Esophagus muscularis mucosa (tissue), 4 donors: ENCODE measurements around the gene HADHA.

Experiments used
- CTCF ChIP-seq, 3 experiments: fragments of 200-600 bp in 2 of 3; fragments of 450-650 bp in 1 of 3; sonication (generic) in 2 of 3; IDR thresholded peaks; one replicate each; pipeline ENCODE4 v1.5.1; 2017 to 2019; ENCODE audit warnings: antibody characterized with exemption in 3 of 3, mild to moderate bottlenecking in 2 of 3, moderate library complexity in 1 of 3
- EP300 ChIP-seq: sonication (generic); formaldehyde crosslinking; IDR thresholded peaks from one replicate; pipeline ENCODE4 v1.6.1; 2017; ENCODE audit warnings: antibody characterized with exemption
- POLR2A ChIP-seq: fragments of 450-650 bp; IDR thresholded peaks from one replicate; pipeline ENCODE4 v1.6.1; 2017; ENCODE audit warnings: antibody characterized with exemption, moderate library complexity, mild to moderate bottlenecking, low read depth

- no peak for TF ChIP-seq POLR2A
- TF ChIP-seq CTCF (IDR thresholded peaks at IDR 0.05), result no peak
- no peak for TF ChIP-seq EP300
Observed at GRCh38 chr2:26230806-26231205, 13.6 kb downstream of the HADHA start.
